T-helper 2 cell (primary cell): ENCODE data around the gene SMCR8.

Source experiments
- DNase-seq, 5 experiments: peaks; one replicate each; pipeline versions ENCODE4 v3.0.0 to v3.0.0-alpha.2; 2012 to 2022

Gene SMCR8

GRCh38 chr17:18361837-18362697 lies 47.0 kb downstream of the SMCR8 start:
- no peak for DNase-seq

DNA sequence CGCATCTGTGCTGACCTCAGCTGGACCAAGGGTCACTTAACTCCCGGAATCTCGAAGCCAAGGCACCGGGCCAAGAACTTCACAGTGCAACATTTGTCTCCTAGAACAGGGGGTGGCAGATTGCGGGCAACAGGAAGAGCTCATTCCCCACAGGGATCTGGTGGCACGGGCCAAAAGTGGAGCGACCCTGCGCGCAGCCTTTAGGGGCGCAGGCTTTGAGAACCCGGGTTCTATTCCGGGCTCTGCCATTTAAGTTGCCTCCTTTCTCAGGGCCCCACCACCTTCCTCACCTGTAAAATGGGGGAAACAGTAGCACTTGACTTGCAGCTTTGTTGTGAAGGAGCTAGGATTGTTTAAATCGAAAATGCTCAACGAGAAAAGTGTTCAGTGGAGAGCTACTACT lies 47.6 kb downstream of the SMCR8 start:
- peak in 1 of 5 experiments; percentile 40 for DNase-seq

DNA sequence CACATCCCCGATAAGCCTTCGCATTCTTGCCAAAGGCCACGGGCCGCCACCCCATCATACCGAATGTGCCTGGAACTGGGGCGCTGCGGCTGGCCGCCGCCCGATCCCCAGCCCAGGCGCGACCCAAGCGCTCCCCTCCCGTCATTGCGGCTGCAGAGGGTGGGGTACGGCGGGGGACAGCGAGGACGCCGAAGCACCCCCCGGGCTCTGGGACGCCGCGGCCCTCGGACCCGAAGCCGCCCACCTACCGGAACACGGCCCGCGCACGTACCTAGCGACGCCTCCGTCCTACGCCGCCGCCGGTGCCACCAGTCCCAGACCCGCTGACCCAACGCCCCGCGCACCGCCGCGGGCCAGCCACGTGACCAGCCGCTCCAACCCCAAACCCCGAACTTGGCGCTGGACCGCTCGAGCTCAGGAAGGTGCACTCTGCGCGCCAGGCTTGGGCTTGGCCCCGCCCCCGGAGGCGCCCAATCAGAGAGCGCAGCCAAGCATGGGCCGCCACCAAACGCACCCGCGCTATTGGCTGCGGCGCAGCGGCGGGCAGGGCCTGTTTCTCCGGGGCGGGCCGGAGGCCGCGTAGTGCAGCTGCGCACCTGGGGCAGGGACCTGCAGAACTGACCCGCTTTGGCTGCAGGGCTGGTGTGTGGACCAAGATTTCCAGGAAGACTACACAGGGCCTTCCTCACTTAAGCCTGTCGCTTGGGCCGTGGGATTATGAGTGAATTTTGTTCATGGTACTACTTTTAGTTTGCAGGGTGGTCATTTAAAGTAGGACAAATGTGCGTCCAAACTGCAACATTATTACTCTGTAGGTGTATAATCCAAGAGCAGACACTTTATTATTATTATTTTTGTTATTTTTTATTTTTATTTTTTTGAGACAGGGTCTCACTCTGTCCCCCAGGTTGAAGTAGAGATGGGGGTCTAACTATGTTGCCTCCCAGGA lies 48.3 kb downstream of the SMCR8 start, which contains the start of gene SHMT1:
Gene SHMT1 (minus strand): TSS at position 450 of the 949 bp plus-strand sequence. CDS start 7,569 bp downstream, outside the sequence.
- peak; percentile 83 to 93 (median 86) for DNase-seq

- no peak for DNase-seq
These were observed 49.1 kb downstream of the SMCR8 start for GRCh38 chr17:18364166-18364565.

DNA sequence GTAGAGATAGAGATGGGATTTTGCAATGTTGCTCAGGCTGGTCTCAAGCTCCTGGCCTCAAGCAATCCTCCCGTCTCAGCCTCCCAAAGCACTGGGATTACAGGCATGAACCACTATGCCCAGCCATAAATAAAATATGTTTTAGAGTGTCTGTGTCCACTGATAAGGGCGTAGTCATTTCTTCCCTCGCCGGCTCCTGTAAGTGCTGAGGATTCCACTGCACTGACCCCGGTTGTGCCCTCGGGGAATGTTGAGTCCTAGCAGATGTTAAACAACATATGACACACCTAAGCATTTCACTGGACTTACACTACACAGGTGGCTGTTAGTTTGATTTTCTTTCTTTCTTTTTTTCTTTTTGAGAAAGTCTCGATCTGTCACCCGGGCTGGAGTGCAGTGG lies 53.9 kb downstream of the SMCR8 start:
- DNase-seq: no peak

DNA sequence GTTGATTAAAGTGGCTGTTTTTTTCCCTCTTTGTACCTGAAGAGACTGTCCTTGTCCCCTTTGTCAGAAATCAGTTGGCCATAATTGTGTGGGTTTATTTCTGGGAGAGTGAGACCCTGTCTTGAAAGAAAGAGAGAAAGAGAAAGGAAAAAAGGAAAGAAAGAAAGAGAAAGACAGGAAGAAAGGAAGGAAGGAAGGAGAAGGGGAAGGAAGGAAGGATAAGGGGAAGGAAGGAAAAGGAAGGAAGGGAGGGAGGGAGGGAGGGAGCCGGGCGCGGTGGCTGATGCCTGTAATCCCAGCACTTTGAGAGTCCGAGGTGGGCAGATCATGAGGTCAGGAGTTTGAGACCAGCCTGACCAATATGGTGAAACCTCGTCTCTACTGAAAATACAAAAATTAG lies 55.7 kb downstream of the SMCR8 start:
- no peak for DNase-seq

DNA sequence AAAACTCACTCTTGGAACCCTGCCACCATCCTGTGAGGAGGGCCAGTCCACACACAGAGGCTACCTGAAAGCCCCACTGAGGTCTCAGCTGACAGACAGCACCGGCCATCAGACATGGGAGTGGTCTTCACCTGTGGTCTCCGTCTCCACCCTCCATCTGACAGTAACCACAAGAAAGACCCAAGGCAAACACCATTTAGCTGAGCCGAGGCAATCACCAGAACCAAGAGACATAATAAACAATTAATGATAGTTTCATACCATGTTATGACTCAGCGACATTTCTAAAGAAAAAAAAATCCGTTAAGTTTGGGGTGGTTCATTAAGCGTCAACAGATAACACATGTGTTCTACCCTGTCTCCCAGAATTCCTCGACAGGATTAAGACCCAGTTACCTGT lies 56.4 kb downstream of the SMCR8 start:
- peak in 1 of 5 experiments; percentile 85 for DNase-seq

GRCh38 chr17:18373181-18373580 lies 58.1 kb downstream of the SMCR8 start:
- DNase-seq: peak in 1 of 5 experiments; percentile 59

- no peak for DNase-seq
These were observed 59.1 kb downstream of the SMCR8 start for GRCh38 chr17:18374216-18374615.
